NCI-H345 (cell line): ENCODE data around the gene SEZ6L2.
"Not testable (repeated sequence)": the region's sequence is repeated elsewhere in the genome, so short reads cannot be mapped to it uniquely, and the experiment has no call there.

Experiments used
- DNase-seq: peaks from one replicate; lab custom pipeline; 2025; lab: John Stamatoyannopoulos, UW

Gene SEZ6L2

DNA sequence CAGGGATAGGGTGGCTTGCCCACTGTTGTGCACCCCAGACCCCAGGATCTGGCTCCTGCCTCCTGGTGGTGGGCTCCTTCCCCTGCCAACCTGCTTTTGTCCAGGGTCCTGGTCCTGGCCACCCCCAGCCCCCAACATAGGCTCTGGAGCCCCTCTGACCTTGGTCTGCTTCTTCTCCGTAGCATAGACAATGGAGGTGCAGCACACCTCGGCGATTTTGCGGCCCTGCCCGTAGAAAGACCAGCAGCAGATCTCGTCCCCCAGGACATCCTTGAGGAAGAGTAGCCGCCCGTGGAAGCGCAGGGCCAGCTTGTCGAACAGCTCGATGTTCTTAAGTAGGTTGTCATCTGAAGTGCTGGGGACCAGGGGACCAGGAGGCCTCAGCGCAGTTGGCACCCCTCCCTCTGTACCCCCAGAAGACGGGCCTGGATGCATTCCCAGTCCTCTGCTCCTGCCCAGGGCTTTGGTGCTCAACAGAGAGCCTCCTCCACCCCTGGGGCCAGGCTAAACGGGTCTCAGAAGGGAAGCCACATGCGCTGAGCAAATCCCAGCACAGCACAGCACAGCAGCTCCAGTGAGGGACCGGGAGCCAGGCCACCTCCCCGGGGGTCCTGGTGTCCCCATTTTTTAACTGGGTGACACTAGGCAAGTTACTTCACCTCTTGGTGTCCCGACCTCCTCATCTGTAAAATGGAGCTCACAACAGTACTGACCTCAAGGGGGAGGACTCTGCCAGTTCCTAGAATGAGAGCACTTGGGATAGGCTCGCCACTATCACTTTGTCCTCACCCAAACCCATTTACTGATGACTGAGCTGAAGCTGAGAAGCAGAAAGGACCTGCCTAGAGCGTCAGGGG, 11.7 kb upstream of the SEZ6L2 start:
- DNase-seq, result no peak

DNA sequence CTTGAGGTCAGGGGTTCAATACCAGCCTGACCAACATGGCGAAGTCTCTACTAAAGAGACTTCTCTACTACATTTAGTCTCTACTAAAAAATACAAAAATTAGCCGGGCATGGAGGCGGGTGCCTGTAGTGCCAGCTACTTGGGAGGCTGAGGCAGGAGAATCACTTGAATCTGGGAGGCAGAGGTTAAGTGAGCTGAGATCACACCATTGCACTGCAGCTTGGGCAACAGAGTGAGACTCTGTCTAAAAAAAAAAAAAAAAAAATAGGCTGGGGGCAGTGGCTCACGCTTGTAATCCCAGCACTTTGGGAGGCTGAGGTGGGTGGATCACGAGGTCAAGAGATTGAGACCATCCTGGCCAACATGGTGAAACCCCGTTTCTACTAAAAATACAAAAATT, 10.5 kb upstream of the SEZ6L2 start:
- not testable (repeated sequence) for DNase-seq

DNA sequence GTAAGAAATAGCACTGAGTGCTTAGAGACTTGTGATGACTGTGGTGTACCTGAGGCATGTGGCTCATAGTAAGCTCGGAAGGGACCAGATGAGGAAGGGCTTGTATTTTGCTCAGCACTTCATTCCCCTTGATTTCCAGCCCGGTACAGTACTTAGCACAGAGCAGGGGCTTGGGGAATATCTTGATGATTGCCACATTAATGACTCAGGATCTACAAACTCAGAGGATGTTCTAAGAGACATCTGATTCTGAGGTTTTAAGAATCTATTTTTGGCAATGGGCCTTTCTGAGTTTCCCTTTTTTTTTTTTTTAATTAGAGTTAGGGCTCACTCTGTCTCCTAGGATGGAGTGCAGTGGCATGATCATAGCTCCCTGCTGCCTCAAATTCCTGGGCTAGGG, 10.0 kb upstream of the SEZ6L2 start:
- no peak for DNase-seq

DNA sequence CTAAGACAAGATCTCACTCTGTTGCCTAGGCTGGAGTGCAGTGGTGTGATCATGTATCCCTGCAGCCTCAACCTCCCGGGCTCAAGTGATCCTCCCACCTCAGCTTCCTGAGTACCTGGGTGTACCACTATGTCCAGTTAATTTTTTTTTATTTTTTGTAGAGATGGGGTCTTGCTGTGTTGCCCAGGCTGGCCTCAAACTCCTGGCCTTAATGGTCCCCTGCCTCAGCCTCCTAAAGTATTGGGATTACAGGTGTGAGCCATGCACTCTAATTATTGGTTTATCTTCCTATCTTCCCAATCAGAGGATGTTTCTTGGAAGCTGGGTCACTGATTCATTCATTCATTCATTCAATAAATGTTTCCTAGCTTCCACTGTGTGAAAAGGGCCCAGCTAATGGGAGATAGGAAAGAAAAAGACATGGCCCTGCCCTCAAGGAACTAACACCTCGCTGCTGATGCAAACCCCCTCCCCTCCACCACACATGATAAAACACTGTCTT, 9.4 kb upstream of the SEZ6L2 start:
- no peak for DNase-seq

DNA sequence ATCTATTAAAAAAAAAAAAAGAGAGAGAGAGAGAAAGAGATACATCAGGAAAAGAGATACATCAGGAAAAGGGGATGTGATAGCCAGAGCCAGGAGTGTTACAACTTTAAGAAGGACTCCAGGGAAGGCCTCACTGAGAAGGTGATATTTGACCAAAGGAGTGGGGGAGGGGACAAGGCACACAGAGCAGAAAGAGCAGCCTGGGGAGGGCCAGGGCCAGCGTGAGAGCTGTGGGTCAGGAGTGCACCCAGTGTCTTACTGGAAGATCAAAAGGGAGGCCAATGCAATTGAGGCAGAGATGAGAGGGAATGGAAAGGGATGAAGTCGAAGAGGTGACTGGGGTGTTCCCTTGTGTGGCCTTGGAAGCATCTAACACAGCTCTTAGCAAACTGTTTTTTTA, 8.6 kb upstream of the SEZ6L2 start:
- DNase-seq, result no peak

DNA sequence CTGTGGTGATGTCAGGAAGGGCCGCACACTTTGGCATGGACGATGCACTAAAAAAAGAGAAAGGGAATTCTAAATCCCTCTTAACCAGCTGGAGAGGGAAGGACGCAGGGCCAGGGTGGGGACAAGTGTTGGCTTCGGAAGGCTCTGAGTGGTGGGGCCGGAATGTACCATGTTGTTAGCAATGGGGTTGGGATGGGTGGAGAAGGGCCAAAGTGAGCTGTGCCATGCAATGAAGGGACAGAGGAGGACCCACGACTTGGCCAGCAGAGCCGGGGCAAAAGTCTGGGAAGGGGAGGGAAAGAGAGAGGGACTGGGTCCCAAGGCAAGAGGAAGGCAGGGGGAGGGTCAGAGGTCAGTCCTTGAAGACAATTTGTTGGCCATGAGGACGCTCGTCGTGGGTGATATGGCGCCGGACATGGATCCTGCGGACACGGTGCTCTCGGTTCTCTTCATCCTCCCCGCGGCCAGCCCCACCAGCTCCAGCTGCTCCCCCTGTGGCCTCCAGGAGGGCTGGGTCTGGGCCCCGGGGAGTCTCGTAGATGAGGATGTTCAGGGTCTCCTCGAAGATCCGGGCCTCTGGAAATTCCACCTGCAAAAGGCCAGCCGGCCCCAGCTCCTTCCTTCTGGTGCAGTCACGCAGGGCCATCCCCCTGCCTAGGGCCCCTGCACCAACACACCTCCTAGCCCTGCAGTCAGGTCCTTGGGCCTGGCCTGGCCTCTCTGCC, 7.3 kb upstream of the SEZ6L2 start:
- no peak for DNase-seq

DNA sequence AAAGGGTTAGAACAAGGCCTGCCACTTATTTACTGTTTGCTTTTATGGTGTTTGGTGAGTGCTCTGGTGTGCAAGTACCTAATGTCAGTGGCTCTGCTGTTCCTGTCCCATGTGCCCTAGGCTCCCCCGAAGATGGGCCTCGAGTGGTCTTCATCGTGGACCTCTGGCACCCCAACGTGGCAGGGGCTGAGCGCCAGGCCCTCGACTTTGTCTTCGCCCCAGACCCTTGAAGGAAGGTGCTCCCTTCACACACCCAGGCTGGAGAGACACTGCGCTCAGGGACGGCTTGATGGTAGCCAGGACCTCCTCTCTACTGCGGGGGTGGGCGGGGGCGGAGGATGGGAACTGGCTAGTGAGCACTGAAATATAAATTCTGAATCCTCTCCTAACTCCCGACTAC, 6.3 kb upstream of the SEZ6L2 start:
- no peak for DNase-seq

DNA sequence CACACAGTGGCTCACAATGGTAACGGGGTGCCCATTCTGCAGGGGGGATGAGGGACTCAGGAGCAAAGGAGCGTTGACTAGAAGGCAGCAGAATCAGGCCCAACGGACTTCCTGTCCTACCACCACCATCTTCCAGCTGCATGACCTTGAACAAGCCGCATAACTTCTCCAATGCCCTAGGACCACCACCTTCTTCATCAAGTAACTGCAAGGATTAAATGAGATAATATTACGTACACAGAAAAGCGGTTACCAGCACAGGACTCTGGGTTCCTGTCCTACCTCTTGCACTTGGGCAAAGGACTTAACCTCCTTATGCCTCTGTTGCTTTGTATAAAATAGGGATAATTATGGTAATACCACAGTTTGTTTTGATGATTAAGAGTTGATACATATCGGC, 5.6 kb upstream of the SEZ6L2 start:
- DNase-seq, result no peak

DNA sequence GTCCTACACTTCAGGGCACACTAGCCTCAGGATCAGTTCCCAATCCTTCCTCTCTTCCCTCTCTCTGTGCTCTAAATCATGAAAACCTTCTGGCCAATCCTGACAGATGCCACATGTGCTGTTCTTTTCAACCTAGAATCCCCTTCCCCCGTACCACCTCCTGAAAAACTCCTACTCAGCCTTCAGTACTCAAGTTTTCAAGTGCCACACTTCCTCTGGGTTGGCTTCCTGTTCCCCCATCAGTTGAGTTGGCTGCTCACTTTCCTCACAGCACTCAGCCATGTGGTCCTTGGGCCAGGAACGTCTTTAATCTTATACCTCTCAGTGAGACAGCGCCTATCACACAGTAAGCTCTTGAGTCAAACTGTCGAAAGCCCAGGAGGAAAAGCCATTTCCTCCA, 4.2 kb upstream of the SEZ6L2 start:
- no peak for DNase-seq

DNA sequence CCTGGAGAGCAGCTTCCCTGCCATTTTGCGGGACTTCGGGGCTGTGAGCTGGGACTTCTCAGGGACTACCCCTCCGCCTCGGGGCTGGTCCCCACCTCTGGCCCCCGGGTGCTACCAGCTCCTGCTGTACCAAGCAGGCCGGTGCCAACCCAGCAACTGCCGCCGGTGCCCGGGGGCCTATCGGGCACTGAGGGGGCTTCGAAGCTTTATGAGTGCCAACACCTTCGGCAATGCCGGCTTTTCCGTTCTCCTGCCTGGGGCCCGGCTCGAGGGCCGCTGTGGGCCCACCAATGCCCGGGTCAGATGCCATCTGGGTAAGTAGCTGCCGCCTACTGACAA, 2.2 kb upstream of the SEZ6L2 start:
- no peak for DNase-seq

DNA sequence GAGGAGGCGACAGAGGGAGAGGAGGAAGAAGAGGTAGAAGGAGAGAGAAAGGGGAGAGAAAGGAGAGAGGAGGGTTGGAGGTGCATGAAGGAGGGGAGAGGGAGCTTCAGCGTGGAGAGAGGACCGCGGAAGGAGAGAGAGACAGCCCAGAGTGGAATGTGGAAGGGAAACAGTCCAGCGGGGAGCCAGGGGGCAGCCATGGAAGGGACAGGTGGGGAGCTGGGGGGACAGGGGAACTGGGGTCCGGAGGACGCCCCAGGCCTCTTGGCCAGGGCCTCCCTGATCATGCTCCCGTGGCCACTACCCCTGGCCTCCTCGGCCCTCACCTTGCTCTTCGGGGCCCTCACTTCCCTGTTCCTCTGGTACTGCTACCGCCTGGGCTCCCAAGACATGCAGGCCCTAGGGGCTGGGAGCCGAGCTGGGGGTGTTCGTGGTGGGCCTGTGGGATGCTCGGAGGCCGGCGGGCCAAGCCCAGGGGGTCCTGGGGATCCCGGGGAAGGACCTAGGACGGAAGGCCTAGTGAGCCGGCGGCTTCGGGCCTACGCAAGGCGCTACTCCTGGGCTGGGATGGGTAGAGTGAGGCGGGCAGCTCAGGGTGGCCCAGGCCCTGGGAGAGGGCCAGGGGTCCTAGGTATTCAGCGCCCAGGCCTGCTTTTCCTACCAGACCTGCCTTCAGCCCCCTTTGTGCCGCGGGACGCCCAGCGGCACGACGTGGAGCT, 1.7 kb upstream of the SEZ6L2 start:
- DNase-seq, result no peak

DNA sequence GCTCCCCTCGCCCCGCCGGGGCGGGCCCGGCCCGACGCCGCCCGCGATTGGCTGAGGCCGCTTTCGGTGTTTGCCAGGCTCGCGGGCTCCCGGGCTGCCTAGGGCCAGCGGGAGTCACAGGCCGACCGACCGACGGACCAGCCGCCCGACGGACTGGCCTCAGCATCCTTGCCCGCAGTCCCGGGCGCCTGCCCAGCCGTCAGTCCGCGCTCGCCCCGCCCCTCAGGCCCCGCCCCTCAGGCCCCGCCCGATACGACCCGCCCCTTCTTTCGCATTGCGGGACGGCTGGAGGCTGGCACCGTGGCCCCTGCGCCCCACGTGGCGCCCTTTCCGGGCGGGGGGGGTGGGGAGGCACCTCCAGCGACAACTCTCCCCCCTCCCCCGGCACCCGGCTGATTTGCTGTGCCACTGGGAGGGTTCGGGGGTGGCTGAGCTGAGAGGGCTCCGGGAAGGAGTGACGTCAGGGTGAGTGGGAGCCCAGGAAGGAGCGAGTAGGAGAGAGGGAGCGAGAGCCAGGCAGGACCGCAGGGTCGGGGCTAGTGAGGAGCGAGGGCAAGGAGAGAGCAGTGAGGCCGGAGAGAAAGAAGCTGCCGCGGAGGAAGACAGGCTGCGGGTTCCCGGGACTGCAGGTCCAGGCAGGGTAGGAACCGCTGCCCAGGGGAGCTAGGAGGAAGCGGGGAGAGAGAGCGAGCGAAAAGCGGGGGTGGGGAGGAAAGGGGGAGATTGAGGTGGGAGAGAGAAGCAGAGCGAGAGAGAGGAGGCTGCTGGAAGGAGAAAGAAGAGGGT, 945 bp upstream of the SEZ6L2 start, which contains the start of gene ASPHD1:
Gene ASPHD1, plus strand, starts transcription at position 387 of the 786 bp plus-strand sequence. CDS start 484 bp downstream, outside the sequence.
- peak; percentile 80 for DNase-seq

DNA sequence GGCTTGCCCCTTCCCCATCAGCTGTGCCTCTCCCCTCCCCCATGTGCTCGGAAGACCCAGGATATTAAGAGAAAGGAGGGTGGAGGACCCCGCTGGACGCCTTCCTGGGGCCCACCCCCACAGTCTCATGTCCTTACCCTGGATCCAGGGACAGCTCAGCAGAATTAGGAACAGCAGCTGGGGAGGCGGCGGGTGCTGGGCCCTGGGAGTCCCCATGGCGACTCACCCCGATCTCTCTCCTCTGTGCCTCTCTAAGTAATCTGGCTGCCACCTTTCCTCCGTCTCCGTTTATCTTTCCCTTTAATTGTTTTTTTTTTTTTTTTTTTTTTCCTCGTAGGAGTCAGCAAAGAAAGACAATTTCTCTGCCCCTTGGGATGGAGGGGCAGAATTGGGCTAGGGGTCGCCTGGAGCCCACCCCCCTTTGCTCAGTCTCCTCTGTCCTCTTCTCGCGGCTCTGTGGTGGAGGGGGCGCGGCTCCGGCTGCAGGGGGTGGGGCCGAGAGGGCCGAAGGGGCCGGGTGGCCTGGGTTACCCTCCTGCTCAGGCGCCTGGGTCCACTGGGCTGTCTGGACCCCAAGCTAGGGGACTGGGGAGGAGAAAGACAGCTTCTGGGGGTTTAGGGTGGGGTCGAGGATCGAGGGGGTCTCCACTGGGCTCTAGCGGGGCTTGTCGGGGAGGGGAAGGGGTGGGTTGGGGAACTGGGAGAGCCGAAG, 390 bp downstream of the SEZ6L2 start:
- DNase-seq, result peak; percentile 89

DNA sequence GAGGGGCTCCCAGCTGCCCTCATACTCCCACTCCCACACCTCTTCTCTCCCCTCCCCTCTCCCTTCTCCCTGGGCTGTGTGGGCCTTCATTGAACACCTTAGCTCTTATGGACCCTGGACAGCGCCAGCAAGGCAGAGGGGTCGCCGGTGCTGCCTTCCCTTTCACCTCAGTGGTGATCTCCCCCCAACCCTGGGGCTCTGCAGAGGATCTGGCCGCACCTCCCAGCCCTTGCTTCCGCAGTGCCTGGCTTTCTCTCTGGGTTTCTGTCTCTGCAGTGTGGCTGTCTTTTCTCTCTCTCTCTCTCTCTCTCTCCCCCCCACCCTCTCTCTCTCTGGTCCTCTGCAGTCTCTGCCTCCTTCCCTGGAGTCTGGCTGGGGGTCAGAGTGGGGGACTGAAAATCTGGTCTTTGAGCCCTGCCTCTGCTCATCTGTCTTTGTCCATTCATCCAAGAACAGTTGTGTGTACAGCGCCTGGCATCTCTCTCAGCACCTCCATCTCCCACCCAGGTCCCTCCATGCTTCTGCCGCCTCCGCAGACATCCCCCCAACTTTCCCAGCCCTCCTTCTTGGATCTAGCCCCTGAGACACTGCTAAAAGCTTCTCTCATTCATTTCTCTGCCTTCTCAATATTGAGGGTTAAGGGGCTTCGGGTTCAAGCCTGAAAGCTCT, 1.1 kb downstream of the SEZ6L2 start:
- DNase-seq, result no peak

DNA sequence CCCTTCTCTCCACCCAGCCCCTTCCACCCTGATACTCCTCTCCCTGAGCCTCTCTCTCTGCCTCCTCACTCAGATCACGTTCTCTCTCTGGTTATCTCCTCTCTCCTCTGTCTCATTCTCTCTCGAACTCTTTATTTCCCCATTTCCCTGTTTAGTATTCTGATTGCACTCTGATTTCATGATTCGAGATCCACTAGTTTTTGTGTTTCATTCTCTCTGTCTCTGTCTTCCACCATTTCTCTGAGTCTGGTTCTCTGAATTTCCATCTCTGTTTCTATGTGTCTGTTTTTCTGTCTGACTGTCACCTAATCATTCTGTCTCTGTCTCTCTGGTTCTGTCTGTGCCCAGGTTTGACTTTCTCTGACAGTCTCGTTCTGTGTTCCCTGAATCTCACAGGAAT, 2.0 kb downstream of the SEZ6L2 start:
- DNase-seq, result no peak

DNA sequence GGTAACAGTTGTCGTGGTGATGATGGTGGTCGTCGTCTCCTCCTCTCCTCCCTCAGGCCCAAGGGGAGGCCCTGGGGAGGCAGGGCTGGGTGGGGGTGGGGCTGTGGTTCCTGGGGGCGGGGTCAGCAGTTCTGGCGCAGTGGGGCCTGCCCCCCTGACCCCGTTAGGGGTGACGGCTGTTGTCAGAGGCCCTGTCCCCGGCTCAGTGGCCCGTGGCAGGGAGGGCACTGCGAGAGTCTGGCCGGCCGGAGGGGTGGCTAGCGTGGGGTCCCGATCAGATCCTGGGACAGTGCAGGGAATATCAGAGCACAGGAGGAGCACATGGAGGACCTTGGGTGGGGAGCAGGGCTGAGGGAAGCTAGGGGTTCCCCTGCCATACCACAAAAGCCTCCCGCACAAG, 2.5 kb downstream of the SEZ6L2 start:
- DNase-seq, result no peak

DNA sequence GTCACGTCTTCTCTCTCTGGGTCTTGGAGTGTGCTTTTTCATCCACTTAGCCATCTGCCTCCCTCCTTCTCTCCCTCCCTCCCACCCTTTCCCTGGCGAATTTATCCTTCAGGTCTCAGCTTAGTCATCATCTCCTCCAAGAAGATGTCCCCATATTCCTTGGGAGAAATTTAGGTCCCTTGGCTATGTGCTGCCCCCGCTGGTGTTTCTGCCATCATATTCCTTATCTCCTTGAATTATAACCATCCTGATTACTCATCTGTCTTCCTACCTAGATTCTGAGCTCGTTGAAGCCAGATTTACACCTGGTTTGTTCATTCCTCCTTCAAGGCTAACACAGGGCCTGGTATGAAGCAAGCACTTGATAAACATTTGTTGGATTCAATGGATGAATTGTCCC, 5.0 kb downstream of the SEZ6L2 start:
- DNase-seq, result no peak

DNA sequence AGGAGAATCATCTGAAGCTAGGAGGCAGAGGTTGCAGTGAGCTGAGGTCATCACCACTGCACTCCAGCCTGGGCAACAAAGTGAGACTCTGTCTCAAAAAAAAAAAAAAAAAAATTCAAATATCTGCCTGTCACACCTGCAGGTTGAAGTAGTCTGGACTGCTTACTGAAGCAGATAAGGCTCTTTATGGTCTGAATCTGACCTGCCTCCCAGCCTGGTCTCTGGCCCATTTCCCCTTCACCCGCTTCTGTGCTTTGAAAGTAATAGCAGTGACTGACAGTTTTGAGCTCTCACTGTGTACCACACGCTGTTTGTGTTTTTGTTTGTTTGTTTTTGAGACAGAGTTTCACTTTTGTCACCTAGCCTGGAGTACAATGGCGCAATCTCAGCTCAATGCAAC, 5.8 kb downstream of the SEZ6L2 start:
- DNase-seq, result no peak

DNA sequence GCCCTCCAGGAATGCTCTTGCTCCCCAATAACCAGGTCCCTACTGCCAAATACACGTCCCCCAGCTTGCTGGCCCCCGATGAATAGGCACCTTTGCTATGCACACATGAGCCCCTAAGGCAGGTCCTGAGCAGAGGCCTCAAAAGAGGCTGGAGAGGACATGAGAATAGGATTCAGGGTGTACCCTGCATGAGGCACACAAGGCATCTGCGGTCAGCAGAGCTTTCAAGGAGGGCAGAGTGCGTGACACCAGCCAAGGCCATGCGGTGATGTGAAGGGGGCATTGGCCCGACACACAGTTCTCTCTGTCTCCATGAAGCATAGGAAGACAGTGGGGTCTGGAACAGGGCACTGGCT, 6.9 kb downstream of the SEZ6L2 start:
- DNase-seq, result no peak

DNA sequence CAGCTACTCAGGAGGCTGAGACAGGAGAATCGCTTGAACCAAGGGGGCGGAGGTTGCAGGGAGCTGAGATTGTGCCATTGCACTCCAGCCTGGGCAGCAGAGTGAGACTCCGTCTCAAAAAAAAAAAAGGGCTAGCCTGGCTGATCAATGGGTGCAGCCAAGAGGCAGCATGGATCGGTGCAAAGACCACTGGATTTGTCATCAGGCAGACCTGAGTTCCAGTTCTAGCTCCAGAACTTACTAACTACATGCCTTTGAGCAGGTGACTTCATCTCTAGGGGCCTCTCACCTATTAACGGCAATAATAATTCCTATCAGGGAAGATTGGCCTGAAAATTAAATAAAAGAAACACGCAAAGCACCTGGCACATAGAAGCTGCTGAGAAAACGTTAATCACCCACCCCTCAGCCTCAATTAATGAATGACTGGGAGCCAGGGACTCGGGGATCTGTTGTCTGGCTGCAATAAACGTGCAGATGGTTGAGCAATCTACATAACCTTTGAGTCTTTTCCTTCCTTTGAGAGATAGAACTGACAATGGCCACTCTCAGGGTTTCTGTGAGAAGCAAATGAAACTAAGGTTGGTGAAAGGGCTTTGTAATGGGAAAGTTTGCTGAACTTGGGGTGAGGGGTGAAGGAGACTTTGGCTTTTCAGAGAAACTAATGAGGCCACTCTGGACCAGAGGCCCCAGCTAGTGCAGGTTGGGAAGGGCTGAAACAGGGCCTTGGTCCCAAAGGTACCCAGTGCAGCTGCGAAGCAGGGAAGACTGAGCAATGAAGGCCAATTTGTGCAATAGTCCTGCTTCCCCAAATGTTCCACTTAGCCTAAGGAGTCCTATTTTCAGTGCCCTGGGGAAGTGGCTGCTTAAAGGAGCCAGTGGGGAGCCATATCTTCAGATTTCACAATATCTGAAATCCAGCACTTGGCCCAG, 7.6 kb downstream of the SEZ6L2 start:
- DNase-seq, result no peak
